Nephron progenitor cell (in vitro differentiated cells): ENCODE measurements around the gene PIGT.

ENCODE experiments used
- DNase-seq: peaks from one replicate; pipeline ENCODE4 v3.0.0; 2021
- H3K27ac Mint-ChIP-seq: 2 replicates; pipeline ENCODE4 v1.8.0; 2021; ENCODE audit warnings: mild to moderate bottlenecking, moderate library complexity, mixed read lengths
- H3K27me3 Mint-ChIP-seq: 2 replicates; pipeline ENCODE4 v1.8.0; 2021; ENCODE audit warnings: mild to moderate bottlenecking, low read depth, mixed read lengths; ENCODE audit not compliant: poor library complexity
- H3K36me3 Mint-ChIP-seq: 2 replicates; pipeline ENCODE4 v1.8.0; 2021; ENCODE audit warnings: low read depth, mixed read lengths
- H3K4me1 Mint-ChIP-seq: 2 replicates; pipeline ENCODE4 v1.8.0; 2021; ENCODE audit warnings: mixed read lengths
- H3K4me3 Mint-ChIP-seq: 2 replicates; pipeline ENCODE4 v1.8.0; 2021; ENCODE audit warnings: mild to moderate bottlenecking, moderate library complexity, mixed read lengths
- H3K9me3 Mint-ChIP-seq: 2 replicates; pipeline ENCODE4 v1.8.0; 2021; ENCODE audit warnings: mild to moderate bottlenecking, moderate library complexity, mixed read lengths
- CTCF ChIP-seq: fragments of 200-600 bp; sonication (generic); IDR thresholded peaks from 2 replicates; pipeline ENCODE4 v1.5.0; 2021; ENCODE audit warnings: antibody characterized with exemption

PIGT gene

GRCh38 chr20:45426320-45427016 is 10.5 kb downstream of the PIGT start:
- Mint-ChIP-seq H3K36me3 (peaks cover 18% of the 10 kb centered on the region), H3K9me3 (no peaks in the 10 kb centered on the region), H3K4me1 (no peaks in the 10 kb centered on the region), H3K27ac (peak overlapping the region; percentile 82), H3K27me3 (peaks cover 3% of the 10 kb centered on the region), H3K4me3 (no peak overlapping the region)
- no peak for DNase-seq
- TF ChIP-seq CTCF, result no peak

- H3K9me3 Mint-ChIP-seq, result no peaks in the 10 kb centered on the region
- no peak for TF ChIP-seq CTCF
- H3K4me3 Mint-ChIP-seq, result no peak overlapping the region
- H3K4me1 Mint-ChIP-seq, result no peaks in the 10 kb centered on the region
- H3K36me3 Mint-ChIP-seq, result peaks cover 8% of the 10 kb centered on the region
- H3K27ac Mint-ChIP-seq, result peak overlapping the region; percentile 82
- DNase-seq, result no peak
- peaks cover 3% of the 10 kb centered on the region for H3K27me3 Mint-ChIP-seq
Observed at GRCh38 chr20:45427236-45428149, 11.6 kb downstream of the PIGT start.

DNA sequence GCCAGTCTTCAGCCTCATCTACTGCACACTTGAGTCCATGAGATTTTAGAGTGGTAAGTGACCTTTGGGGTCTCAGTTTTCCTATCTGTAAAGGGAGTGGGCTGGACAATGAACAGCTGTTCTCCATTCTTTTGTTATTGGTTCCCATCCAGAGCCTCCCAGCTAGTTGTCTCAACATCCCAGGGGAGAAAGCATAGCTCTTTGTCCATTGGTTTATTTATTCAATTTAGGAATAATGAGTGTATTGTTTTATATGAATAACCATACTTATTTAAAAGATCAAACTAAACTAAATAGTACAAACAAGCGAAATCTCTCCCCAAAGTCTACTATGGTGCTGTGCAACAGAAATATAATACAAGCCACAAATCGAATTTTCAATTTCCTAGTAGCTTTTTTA is 13.7 kb downstream of the PIGT start:
- Mint-ChIP-seq H3K27me3 (peaks cover under 1% of the 10 kb centered on the region), H3K36me3 (peaks cover 3% of the 10 kb centered on the region), H3K4me1 (no peaks in the 10 kb centered on the region), H3K27ac (no peak overlapping the region), H3K9me3 (no peaks in the 10 kb centered on the region), H3K4me3 (no peak overlapping the region)
- DNase-seq, result no peak
- no peak for TF ChIP-seq CTCF

GRCh38 chr20:45432294-45432693 is 16.4 kb downstream of the PIGT start:
- TF ChIP-seq CTCF, result no peak
- no peak overlapping the region for H3K4me3 Mint-ChIP-seq
- no peaks in the 10 kb centered on the region for H3K9me3 Mint-ChIP-seq
- no peaks in the 10 kb centered on the region for H3K36me3 Mint-ChIP-seq
- no peak overlapping the region for H3K27ac Mint-ChIP-seq
- H3K27me3 Mint-ChIP-seq, result peaks cover 22% of the 10 kb centered on the region
- H3K4me1 Mint-ChIP-seq, result no peaks in the 10 kb centered on the region
- no peak for DNase-seq

DNA sequence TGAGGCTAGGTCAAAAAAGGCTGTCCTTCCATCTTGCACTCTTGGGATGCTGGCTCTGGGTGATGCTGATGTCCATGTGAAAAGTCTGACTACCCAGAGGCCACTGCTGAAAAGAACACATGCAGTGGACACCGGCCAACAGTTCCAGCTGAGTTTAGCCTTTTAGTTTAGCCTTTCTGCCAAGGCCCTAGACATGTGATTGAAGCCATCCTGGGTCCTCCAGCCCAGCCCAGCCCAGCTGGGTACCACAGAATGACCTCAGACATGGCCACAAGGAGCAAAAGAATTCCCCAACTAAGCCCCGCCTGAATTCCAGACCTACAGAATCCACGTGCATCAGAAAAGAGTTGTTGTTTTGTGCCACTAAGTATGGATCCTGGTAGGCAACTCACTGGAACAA is 17.4 kb downstream of the PIGT start:
- Mint-ChIP-seq H3K9me3 (no peaks in the 10 kb centered on the region), H3K36me3 (no peaks in the 10 kb centered on the region), H3K4me3 (no peak overlapping the region), H3K27ac (no peak overlapping the region), H3K4me1 (no peaks in the 10 kb centered on the region), H3K27me3 (peaks cover 24% of the 10 kb centered on the region)
- no peak for DNase-seq
- TF ChIP-seq CTCF, result no peak
